ENCODE measurements around the gene SLCO4A1.

DNA sequence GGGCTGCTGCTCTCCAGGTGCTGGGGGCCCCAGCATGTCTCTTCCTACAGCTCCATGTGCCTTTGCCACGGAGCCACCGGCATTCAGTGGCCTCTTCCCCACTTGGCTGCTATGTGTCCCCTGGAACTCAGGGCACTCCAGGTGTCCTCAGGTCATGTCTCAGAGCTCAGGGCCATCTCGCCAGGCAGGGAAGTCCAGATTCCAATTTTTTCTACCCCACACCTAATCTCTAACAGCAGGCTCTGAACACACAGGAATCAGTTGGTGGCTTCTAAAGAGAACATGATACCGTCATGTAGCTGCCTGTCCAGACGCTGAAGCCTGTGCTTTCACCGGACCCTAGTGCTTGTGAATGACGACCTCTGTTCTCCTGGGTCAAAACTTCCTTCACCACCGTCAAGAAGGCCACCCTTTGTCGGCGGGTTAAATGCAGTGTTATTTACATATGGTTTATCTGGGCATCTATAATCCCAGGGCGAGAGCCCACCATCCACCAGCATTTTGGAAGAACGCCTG, 4.2 kb upstream of the SLCO4A1 start:
- TF ChIP-seq POLR2AphosphoS5 (IDR thresholded peaks at IDR 0.05) (no peak), CTCF (IDR thresholded peaks at IDR 0.05) (no peak)
